Fibroblast of lung (primary cell): Measurements from ENCODE around the gene HAUS8.

Experiments used
- EZH2 ChIP-seq: IDR thresholded peaks from 2 replicates; pipeline ENCODE4 v1.5.1; 2012; ENCODE audit warnings: low read length, control low read depth, mild to moderate bottlenecking; ENCODE audit errors: missing control alignments
- TF ChIP-seq, protein P1 (sequence below), 2 donors: IDR thresholded peaks in 1 of 2; conservative IDR thresholded peaks in 1 of 2; 1 replicate in 1 of 2; 2 replicates in 1 of 2; pipeline ENCODE4 v1.5.1; 2011 to 2012; ENCODE audit warnings: low read length in 2 of 2, control low read depth in 1 of 2, inconsistent platforms in 1 of 2, low read depth in 1 of 2, mild to moderate bottlenecking in 1 of 2

DNA sequence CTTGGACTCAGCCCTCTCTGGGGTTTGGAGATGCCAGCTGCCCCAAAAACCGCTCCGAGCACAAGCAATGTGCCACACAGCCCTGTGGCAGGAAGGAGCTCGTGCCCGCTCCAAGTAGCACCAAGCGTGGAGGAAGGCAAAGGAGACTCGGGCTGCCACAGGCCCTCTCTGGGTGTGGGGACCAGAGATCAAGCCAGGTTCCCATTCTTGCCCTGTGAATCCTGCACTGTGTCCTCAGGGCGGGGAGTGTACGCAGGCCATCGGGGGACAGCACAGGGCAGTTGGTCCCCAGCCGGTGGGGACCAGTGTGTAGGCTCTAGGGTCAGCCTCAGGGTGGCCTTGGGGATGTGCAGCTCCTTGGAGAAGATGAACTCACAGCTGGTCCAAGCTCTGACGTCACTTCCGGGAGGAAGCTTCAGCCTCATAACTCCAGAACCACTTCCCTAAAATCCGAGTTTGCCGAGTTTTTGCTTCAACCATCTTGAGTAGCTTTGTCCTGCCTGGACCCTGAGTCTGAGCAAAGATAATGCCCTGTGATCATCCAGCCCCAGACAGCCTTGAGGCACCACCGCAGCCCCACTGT, 39.3 kb downstream of the HAUS8 start:
- TF ChIP-seq, protein P1, sequence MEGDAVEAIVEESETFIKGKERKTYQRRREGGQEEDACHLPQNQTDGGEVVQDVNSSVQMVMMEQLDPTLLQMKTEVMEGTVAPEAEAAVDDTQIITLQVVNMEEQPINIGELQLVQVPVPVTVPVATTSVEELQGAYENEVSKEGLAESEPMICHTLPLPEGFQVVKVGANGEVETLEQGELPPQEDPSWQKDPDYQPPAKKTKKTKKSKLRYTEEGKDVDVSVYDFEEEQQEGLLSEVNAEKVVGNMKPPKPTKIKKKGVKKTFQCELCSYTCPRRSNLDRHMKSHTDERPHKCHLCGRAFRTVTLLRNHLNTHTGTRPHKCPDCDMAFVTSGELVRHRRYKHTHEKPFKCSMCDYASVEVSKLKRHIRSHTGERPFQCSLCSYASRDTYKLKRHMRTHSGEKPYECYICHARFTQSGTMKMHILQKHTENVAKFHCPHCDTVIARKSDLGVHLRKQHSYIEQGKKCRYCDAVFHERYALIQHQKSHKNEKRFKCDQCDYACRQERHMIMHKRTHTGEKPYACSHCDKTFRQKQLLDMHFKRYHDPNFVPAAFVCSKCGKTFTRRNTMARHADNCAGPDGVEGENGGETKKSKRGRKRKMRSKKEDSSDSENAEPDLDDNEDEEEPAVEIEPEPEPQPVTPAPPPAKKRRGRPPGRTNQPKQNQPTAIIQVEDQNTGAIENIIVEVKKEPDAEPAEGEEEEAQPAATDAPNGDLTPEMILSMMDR (conservative IDR thresholded peaks at IDR 0.05 in 1 of 2, IDR thresholded peaks at IDR 0.05 in 1 of 2; ENCODE audit: low read depth in 1 of 2, low read length in 2 of 2), result no peak
- no peak for TF ChIP-seq EZH2
